Anterior cingulate cortex (tissue), 58 donors: ENCODE measurements around the gene RPS6KA4.

Experiments used
- DNase-seq, 58 donors: peaks; one replicate each; lab custom pipeline; 2025; lab: John Stamatoyannopoulos, UW

RPS6KA4 gene

DNA sequence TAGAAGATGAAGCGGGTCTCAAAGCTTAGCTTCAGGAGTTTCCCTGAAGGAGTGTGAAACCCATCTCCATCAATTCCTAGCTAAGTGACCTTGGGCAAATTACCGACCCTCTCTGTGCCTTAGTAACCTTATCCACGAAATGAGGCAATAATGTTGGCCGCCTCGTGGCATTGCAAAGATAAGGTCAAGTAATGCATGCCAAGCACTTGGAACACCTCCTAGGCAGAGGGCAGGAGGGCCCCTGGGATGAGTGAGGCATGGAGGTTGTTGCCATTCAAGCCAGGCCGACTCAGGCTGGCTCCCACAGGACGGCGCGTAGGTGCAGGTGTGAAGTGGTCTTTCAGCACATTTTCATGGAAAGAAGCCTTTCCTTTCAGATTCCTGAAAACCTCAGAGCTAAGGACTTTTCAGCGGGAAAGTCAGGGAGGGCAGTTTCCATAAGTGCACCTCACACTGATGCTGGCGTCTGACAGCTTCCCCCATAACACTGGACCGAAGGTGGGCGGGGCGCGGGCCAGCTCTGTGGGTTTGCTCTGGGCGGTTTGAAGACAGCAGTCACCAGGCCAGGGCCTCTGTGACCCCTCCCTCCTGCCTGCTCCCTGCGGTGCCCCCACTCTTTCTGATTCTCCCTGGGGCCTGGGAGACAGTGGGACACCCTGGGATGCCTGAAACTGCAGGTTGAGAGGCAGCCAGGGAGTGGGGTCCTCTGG is 25.2 kb downstream of the RPS6KA4 start:
- no peak for DNase-seq

- DNase-seq, result peak in 43 of 58 donors; percentile 6 to 81 (median 43)
Observed at GRCh38 chr11:64384981-64385944, 26.3 kb downstream of the RPS6KA4 start.

- no peak for DNase-seq
Observed at GRCh38 chr11:64385945-64386704, 27.2 kb downstream of the RPS6KA4 start.

DNA sequence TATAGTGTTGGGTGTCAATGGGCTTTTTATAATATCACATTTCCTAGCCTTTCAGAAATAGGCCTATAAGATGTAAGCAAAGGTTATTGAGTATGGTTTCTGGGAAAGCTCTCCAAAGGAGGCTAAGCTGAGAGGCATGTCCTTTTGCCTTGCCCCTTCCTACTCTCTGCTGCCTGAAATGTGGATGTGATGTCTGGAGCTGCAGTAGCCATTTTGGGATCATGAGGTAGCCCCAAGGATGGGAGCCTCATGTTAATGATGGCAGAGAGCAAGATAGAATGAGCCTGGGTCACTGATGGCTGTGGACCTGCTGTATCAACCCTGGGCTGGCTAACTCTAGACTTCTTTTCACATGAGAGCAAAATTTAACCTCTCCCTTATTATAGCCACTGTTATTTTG is 29.0 kb downstream of the RPS6KA4 start:
- no peak for DNase-seq

DNA sequence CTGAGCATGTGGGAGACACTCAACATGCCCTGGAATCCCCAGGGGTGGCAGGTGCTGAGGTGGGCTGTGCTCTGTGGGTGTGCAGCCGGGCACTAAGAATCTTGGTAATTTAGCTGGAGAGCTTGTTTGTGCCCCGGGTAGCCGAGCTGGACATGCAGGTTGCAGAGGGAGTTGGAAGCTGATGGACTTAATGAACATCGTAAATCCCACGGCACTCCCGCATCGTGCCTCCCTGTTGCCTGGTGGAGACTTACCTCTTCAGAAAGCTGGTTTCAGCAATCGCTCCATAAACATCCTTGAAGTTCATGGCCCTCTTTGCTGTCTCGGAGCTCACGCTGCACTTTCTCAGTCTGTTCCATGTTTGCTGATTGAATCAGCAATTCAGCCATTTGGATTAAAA is 29.9 kb downstream of the RPS6KA4 start:
- DNase-seq, result no peak

DNA sequence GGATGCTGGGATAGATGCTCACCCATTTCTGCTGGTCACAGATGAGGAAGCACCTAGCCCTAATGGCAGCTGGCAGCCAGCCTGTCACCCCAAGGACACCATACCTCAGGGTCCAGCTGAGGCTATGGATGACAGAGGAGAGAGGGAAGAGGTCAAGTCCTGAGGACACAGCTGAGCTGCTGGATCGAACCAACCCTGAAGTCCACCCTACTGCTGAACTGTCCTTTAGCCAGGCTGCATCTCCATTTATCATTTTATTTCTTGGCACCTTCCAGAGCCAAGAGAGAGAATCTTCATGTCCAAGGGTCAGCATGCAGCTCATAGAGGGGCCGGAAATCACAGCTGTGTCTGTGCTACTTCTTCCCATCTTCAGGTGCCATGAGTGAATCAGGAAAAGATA is 30.9 kb downstream of the RPS6KA4 start:
- DNase-seq, result no peak

- DNase-seq, result no peak
Observed at GRCh38 chr11:64390558-64390957, 31.6 kb downstream of the RPS6KA4 start.

- no peak for DNase-seq
Observed at GRCh38 chr11:64391839-64392238, 32.9 kb downstream of the RPS6KA4 start.

- peak in 1 of 58 donors; percentile 5 for DNase-seq
Observed at GRCh38 chr11:64395545-64396078, 36.6 kb downstream of the RPS6KA4 start.

- DNase-seq, result peak in 6 of 58 donors; percentile 9 to 34 (median 24)
Observed at GRCh38 chr11:64396079-64396591, 37.2 kb downstream of the RPS6KA4 start.

GRCh38 chr11:64400102-64400501 is 41.1 kb downstream of the RPS6KA4 start:
- DNase-seq, result no peak

GRCh38 chr11:64400667-64401066 is 41.7 kb downstream of the RPS6KA4 start:
- DNase-seq, result no peak

- no peak for DNase-seq
Observed at GRCh38 chr11:64401775-64402174, 42.8 kb downstream of the RPS6KA4 start.

DNA sequence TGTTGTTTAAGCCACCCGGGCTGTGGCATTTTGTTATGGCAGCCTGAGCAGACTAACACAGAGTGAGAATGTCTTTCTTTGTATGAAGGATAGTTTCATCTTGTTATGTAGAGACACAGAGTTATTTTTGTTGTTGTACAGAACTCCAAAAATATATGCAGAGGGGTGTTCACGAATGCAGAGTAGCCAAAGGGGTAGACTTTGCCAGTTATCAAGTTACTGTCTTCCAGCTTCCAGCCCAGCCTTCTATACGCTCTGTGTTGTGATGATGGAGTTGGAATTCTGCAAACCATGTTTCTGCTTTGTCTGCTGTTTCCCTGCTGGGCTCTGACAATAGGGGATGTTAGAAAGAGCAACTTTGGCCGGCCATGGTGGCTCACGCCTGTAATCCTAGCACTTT is 44.1 kb downstream of the RPS6KA4 start:
- DNase-seq, result no peak

- peak in 4 of 58 donors; percentile 13 to 17 (median 16) for DNase-seq
Observed at GRCh38 chr11:64406221-64406946, 47.4 kb downstream of the RPS6KA4 start.

GRCh38 chr11:64407221-64407620 is 48.3 kb downstream of the RPS6KA4 start:
- DNase-seq, result no peak

GRCh38 chr11:64407630-64408029 is 48.7 kb downstream of the RPS6KA4 start:
- DNase-seq, result no peak

- DNase-seq, result no peak
Observed at GRCh38 chr11:64409278-64409677, 50.3 kb downstream of the RPS6KA4 start.

GRCh38 chr11:64409707-64410403 is 50.9 kb downstream of the RPS6KA4 start:
- peak in 2 of 58 donors; percentile 10 to 11 for DNase-seq
